GM19193 (cell line): ENCODE measurements around the gene EPS8.

ENCODE experiments used
- POLR2A ChIP-seq: IDR thresholded peaks from 4 replicates; pipeline ENCODE4 v1.6.1; 2011; ENCODE audit not compliant: insufficient read depth, insufficient read length; ENCODE audit errors: extremely low read depth

The EPS8 gene

DNA sequence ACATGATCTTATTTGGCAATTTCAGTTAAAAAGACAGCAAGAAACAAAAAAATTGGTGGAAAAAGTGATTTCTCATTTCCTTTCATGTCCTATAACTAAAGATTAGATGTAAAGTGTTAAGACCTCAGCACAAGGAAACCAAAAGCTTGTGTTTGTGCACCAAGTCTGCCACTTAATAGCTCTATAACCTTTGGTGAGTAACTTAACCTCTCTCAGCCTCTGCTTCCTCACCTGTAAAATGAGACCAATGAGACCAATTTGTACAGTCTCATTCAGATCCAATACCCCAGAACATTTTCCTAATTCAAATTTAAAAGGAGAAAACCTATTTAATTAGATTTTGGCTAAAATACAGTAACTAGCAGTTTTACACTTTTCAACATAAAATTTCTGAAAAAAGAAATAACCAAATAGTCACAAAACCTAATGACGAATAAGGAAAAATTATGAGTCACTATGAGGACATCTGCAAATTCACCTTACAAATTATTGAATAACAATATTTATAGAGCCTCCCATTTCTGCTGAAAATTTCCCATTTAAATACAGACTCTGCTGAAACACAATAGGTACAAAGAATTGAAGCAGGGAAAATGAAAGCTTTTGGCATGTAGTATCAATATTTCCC is 71.1 kb downstream of the EPS8 start:
- no peak for TF ChIP-seq POLR2A

DNA sequence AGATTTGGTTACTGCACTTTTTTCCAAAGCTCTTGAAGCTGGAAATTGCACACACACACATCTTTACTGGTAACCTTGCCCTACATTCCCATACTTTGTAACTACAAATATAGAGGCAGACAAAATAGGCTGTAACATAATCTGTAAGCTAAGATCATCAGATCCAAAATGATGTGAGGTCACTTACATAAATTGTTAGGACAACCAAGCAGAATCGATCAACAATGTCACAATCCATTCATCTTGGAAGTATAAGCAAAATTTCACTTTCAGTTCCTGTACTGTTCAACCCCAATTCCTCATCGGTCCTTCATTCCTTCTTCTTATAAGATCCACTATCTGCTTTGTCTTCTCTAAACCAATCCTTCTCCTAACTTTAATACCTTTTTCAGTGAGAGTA is 72.6 kb downstream of the EPS8 start:
- no peak for TF ChIP-seq POLR2A

DNA sequence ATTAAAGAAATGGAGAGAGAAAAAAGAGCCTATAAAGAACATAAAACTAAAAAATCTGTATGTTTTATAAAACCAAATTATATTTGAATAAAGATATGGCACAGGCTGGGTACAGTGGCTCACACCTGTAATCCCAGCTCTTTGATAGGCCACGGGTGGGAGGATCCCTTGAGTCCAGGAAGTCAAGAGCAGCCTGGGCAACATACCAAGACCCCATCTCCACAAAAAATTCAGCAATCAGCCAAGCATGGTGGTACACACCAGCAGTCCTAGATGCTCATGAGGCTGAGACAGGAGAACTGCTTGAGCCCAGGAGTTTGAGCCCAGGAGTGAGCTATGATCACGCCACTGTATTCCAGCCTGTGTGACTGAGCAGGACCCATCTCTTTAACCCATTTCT is 74.9 kb downstream of the EPS8 start:
- TF ChIP-seq POLR2A, result no peak

DNA sequence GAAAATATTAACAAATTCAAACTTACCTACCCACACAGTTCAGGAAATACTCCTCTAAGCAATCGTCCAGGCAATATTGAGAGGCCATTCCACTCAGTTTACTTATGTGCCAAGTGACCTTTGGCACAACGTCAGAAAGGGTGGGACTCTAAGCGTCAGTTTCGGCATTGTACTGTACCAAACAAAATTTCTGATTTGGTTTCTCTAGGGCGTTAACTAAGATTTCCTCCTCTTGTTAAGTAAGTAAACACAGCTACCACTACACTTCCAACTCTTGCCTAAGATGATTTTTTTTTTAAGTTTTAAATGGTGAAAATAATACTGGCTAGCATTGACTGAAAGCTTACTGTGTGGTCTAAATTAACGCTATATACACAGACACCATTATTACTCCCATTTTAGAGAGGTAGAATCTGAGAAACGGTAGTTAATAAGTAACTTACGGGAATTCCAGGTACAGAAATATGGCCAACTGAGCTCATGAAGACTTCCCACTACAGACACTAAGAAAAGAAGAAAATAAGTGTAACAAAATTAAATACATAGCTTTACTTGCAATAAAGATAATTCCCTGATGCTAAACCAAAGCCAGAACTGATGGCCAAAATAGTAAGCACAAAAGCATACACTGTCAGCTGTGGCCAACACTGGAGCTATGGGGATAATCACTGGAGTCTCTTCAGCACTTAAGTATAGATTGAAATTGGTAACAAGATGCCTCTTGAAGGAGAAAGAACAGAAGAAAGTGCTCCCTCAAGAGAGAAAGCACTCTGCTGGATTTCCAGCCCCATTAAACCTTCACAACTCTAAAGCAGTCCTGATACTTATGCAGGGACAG is 76.1 kb downstream of the EPS8 start:
- TF ChIP-seq POLR2A, result no peak

DNA sequence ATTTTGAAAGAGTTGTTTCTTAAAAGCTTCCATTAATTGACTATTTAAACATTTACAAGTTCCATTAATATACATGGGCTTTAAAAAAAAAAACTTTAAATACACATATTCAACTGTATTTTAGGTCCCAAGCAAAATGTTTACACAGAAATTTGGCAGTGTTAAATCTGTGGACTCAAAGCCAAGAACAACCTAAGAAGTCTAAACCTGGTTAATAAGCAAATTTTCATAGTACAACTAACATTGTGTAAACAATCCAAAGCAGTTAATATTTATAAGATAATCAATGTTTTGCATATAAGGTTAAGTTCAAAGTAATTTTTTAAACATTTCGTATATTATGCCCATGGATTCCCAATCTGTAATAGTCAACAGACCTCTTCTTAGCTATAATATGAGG is 77.0 kb downstream of the EPS8 start:
- no peak for TF ChIP-seq POLR2A

DNA sequence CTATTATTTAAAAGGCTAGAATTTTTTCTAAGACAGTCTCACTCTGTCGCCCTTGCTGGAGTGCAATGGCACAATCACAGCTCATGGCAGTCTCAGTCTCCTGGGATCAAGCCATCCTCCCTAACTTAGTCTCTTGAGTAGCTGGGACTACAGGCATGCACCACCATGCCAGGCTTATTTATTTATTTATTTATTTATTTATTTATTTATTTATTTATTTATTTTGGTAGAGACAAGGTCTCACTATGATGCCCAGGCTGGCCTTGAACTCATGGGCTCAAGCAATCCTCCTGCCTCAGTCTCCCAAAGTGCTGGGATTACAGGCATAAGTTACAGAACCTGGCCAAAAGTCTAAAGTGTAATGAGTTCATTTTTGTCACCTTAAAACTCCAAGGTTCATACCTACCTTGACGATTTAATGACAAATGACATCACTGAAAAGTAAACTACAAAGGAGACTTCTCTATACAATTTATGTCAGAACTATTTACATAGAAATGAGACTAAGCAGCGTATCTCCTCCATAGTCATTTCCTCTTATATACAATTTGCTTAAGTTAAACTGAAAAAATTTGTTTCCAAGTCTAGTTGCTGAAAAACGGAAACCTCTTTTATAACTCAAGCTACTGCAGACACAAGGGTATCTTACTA is 78.2 kb downstream of the EPS8 start:
- no peak for TF ChIP-seq POLR2A

- TF ChIP-seq POLR2A, result no peak
Observed at GRCh38 chr12:15709551-15709950, 79.6 kb downstream of the EPS8 start.

DNA sequence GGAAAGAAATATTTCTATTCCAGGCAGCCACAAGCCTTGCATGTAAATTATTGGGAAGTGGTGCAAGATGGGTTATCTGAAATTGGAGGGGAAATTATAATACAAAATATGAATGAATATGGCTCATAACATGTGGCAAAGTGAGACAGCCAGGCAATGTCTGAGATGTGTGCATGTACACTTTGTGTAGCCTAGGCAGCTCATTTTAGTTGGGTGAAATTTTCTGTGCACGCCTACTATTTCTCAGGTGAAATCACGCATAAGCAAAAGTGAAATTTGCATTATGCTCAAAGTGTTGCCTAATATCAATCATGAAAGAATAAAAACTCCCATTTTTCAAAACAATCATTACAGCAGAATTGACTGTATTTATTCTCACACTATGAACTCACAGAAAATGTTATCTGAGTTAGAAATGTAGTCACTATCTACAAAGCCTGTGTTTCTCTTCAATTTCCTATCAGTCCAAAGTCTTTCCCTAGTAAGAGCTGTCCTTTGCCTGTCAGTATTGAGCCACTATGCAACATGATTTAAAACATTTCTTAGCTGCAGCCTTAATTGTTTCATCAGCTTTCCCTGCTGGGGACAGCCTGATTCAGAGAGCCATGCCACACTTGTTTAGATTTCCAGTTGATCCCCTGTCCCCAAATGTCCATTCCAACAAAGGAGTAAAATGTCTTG is 80.7 kb downstream of the EPS8 start:
- TF ChIP-seq POLR2A, result no peak

DNA sequence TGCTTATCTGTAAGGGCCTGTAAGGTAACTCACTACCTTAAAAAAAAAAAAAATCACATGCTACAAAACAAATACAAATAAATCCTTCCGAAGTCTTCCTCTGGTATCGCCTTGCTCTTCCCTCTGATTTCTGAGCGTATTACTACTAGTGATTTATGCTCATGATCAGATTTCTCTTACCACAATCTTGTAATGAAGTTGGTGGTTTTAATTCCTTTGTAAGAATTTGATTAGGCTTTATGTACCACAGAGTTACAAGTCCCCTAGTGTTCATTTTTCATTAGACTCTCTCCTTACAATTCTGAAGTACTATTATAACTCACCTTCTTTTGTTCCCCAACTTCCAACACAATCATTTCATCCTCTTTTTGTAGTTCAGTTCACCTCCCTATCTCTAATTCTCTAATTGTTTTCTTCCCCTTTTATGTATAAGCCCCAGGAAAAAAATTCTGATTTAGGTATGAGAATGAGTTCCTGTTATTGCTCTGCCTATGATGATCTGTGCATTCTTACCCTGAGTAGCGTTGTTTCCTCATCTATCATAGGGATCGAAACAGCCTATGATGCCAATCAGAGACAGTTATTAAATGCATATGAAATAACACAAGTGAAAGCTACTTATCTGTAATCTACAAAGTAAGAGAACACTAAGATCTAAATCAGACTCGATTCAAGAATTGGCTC is 81.5 kb downstream of the EPS8 start:
- TF ChIP-seq POLR2A, result no peak

DNA sequence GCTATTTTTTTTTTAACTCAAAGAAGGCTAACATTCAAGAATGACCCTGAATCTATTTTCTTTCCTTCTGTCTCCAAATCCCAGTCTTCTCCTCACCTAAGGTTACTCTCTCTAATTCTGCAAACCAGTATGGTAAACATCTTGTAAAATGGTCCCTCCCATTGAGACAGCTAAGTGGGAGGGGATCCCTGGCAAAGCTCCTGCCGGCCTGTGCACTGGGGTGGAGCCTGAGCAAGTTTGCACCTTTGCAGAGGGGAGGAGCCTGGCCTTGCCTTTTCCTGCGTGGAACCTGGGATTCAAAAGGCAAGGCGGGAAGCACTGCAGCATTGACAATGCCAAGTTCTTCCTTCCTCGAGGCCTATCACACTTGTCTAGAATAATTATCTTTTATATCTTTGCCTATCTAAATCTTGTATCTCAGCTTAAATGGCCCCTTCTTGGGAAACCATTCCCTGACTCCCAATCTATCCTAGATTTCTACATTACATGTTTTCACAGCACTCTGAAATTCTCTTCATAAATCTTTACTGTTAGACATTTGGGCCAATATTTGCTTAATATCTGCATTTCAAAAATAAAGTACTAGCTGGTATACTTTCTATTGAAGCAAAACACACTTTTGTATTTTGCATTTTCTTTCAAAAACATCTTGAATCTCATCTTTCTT is 83.0 kb downstream of the EPS8 start:
- TF ChIP-seq POLR2A, result no peak

- TF ChIP-seq POLR2A, result no peak
Observed at GRCh38 chr12:15705606-15706005, 83.6 kb downstream of the EPS8 start.

GRCh38 chr12:15702276-15702675 is 86.9 kb downstream of the EPS8 start:
- TF ChIP-seq POLR2A, result no peak

DNA sequence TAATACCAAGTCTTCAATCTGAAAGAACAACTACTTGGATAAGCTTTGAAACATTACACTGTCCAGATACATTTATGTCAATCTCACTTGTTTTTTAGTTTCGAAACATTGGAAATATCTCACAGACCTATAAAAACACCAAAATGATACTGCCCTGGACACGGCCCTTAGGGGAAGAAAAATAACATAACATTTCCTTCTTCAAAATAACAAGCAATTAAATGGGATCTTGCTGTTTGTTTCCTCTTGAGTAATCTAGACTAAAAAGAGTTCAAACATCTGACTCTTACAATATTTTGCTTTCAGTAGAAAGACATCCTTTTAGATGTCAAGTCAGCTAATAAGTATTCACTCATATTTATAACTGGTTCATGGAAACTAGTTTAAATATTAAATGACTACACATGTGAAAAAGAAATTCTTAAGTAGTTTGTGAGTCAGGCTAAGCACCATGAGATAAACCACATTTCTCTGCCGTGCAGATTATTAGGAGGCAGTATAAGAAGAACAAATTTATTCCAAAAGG is 87.5 kb downstream of the EPS8 start:
- TF ChIP-seq POLR2A, result no peak

DNA sequence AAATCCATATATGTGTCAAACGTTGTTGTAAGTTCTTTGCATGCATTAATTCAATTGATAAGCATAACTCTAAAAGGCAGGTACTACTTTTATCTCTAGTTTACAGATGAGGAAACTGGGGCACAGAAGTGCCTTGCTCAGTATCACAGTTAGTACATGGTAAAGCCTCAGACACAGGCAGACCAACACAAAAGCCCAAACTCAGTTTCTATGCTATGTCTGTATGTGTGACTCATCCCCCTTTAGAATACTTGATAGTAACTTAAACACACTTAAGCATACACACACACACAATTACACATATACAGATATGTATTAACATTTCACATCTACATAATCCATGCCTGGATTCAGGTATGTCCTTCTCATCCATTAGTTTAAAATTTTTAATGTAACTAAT is 88.0 kb downstream of the EPS8 start:
- no peak for TF ChIP-seq POLR2A
